ENCODE data around the gene PFKL.

PFKL gene

GRCh38 chr21:44290327-44291077, 9.4 kb upstream of the PFKL start:
- H3K4me3 ChIP-seq: no peak overlapping the region
- no peaks in the 10 kb centered on the region for H3K9me3 ChIP-seq (ENCODE audit: low read depth, low read length)
- no peak for DNase-seq (ENCODE audit: low read depth, low spot score)
- H3K9ac ChIP-seq (ENCODE audit: insufficient read length): no peak overlapping the region
- TF ChIP-seq FOXP2 (optimal IDR thresholded peaks at IDR 0.05; ENCODE audit: control extremely low read depth, extremely low read length, insufficient read depth) (no peak), EZH2 (IDR thresholded peaks at IDR 0.05) (no peak), POLR2AphosphoS5 (IDR thresholded peaks at IDR 0.05; ENCODE audit: borderline replicate concordance, low read depth, low read length) (no peak)
- no peaks in the 10 kb centered on the region for H3K36me3 ChIP-seq (ENCODE audit: insufficient read depth, low read length)
- no peak overlapping the region for H3K27ac ChIP-seq

- TF ChIP-seq POLR2AphosphoS5 (IDR thresholded peaks at IDR 0.05; ENCODE audit: borderline replicate concordance, low read depth, low read length) (no peak), FOXP2 (optimal IDR thresholded peaks at IDR 0.05; ENCODE audit: control extremely low read depth, extremely low read length, insufficient read depth) (no peak), EZH2 (IDR thresholded peaks at IDR 0.05) (no peak)
- H3K27ac ChIP-seq: no peak overlapping the region
- H3K9me3 ChIP-seq (ENCODE audit: low read depth, low read length): no peaks in the 10 kb centered on the region
- no peak overlapping the region for H3K9ac ChIP-seq (ENCODE audit: insufficient read length)
- no peaks in the 10 kb centered on the region for H3K36me3 ChIP-seq (ENCODE audit: insufficient read depth, low read length)
- no peak for DNase-seq (ENCODE audit: low read depth, low spot score)
- no peak overlapping the region for H3K4me3 ChIP-seq
These were observed 8.5 kb upstream of the PFKL start for GRCh38 chr21:44291078-44291935.

GRCh38 chr21:44291936-44292811, 7.7 kb upstream of the PFKL start:
- H3K36me3 ChIP-seq (ENCODE audit: insufficient read depth, low read length): no peaks in the 10 kb centered on the region
- no peak overlapping the region for H3K4me3 ChIP-seq
- no peak for DNase-seq (ENCODE audit: low read depth, low spot score)
- TF ChIP-seq EZH2 (IDR thresholded peaks at IDR 0.05) (no peak), FOXP2 (optimal IDR thresholded peaks at IDR 0.05; ENCODE audit: control extremely low read depth, extremely low read length, insufficient read depth) (no peak), POLR2AphosphoS5 (IDR thresholded peaks at IDR 0.05; ENCODE audit: borderline replicate concordance, low read depth, low read length) (no peak)
- H3K9ac ChIP-seq (ENCODE audit: insufficient read length): no peak overlapping the region
- H3K27ac ChIP-seq: no peak overlapping the region
- H3K9me3 ChIP-seq (ENCODE audit: low read depth, low read length): no peaks in the 10 kb centered on the region

- no peak overlapping the region for H3K9ac ChIP-seq (ENCODE audit: insufficient read length)
- no peak for DNase-seq (ENCODE audit: low read depth, low spot score)
- no peak overlapping the region for H3K27ac ChIP-seq
- TF ChIP-seq FOXP2 (optimal IDR thresholded peaks at IDR 0.05; ENCODE audit: control extremely low read depth, extremely low read length, insufficient read depth) (no peak), POLR2AphosphoS5 (IDR thresholded peaks at IDR 0.05; ENCODE audit: borderline replicate concordance, low read depth, low read length) (no peak), EZH2 (IDR thresholded peaks at IDR 0.05) (no peak)
- no peak overlapping the region for H3K4me3 ChIP-seq
- H3K9me3 ChIP-seq (ENCODE audit: low read depth, low read length): no peaks in the 10 kb centered on the region
- no peaks in the 10 kb centered on the region for H3K36me3 ChIP-seq (ENCODE audit: insufficient read depth, low read length)
These were observed 7.0 kb upstream of the PFKL start for GRCh38 chr21:44292812-44293195.

GRCh38 chr21:44293551-44294231, 6.2 kb upstream of the PFKL start:
- Histone ChIP-seq H3K27ac (no peak overlapping the region), H3K36me3 (ENCODE audit: insufficient read depth, low read length) (no peaks in the 10 kb centered on the region), H3K9ac (ENCODE audit: insufficient read length) (no peak overlapping the region), H3K4me3 (no peak overlapping the region), H3K9me3 (ENCODE audit: low read depth, low read length) (no peaks in the 10 kb centered on the region)
- DNase-seq (ENCODE audit: low read depth, low spot score): no peak
- TF ChIP-seq EZH2 (IDR thresholded peaks at IDR 0.05) (no peak), POLR2AphosphoS5 (IDR thresholded peaks at IDR 0.05; ENCODE audit: borderline replicate concordance, low read depth, low read length) (no peak)

GRCh38 chr21:44294391-44295162, 5.3 kb upstream of the PFKL start:
- H3K9ac ChIP-seq (ENCODE audit: insufficient read length): no peak overlapping the region
- H3K9me3 ChIP-seq (ENCODE audit: low read depth, low read length): no peaks in the 10 kb centered on the region
- no peak overlapping the region for H3K4me3 ChIP-seq
- no peaks in the 10 kb centered on the region for H3K36me3 ChIP-seq (ENCODE audit: insufficient read depth, low read length)
- H3K27ac ChIP-seq: no peak overlapping the region
- TF ChIP-seq EZH2 (IDR thresholded peaks at IDR 0.05): no peak
- TF ChIP-seq POLR2AphosphoS5 (IDR thresholded peaks at IDR 0.05; ENCODE audit: borderline replicate concordance, low read depth, low read length): no peak
- TF ChIP-seq FOXP2 (optimal IDR thresholded peaks at IDR 0.05; ENCODE audit: control extremely low read depth, extremely low read length, insufficient read depth): no peak
- no peak for DNase-seq (ENCODE audit: low read depth, low spot score)

- Histone ChIP-seq H3K36me3 (ENCODE audit: insufficient read depth, low read length) (no peaks in the 10 kb centered on the region), H3K4me3 (no peak overlapping the region), H3K27ac (no peak overlapping the region), H3K9ac (ENCODE audit: insufficient read length) (no peak overlapping the region), H3K9me3 (ENCODE audit: low read depth, low read length) (no peaks in the 10 kb centered on the region)
- TF ChIP-seq POLR2AphosphoS5 (IDR thresholded peaks at IDR 0.05; ENCODE audit: borderline replicate concordance, low read depth, low read length) (no peak), EZH2 (IDR thresholded peaks at IDR 0.05) (no peak), FOXP2 (optimal IDR thresholded peaks at IDR 0.05; ENCODE audit: control extremely low read depth, extremely low read length, insufficient read depth) (no peak)
- DNase-seq (ENCODE audit: low read depth, low spot score): no peak
These were observed 4.7 kb upstream of the PFKL start for GRCh38 chr21:44295163-44295573.
